ENCODE measurements around the gene OTOF. TPM values are rescaled to one million over a fixed set of nuclear protein-coding genes. Genes with fewer than 3 reads are reported as not detected.

Gene OTOF
- total and polyA plus RNA-seq, 2 of the 4 experiments (the other 2 are of a cell fraction): 0.03 TPM; not detected in 1

DNA sequence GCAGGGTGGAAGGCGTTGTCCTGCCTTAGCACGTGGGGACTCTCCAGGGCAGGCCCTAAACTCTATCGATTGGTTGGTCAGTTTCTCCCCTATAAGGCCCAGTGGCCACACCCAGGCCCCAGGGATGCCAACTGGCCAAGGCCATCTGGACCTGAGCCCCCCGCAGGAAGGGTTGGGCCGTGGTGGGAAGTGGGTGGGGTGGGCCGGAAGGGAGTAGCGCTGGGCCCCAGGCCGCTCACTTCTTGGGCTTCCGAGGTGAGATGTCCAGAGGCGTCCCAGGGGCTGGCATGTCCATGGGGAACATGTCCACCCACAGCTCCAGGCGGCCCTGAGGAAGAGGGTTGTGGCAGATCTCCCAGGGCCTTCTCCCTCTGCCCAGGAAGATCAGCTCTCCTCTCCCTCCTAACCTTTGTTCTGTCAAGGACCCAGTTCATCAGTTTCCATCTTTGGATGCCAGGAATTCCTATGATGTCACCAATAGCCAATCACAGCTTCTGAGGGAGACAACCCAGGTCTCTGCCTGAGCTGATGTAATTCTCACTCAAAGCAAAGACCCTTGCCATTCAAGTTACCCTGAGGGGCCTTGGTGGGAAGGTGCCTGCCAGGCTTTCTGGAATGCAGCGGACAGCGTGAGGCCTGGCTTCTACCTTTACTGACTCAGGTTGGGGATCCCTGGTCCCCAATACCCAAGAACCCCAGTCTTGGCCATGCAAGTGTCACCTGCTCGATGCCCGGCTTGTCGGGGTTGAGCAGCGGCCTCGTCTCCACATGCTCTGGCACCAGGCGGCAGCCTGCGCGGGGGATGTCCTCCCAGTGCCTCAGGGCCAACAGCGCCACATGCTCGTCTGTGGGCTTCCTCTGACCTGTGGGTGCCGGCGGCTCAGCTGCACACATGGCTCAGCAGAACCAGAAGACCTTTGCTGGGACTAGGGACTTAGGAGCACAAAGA, 14.4 kb downstream of the OTOF start (continued):
- TF ChIP-seq, protein P1, sequence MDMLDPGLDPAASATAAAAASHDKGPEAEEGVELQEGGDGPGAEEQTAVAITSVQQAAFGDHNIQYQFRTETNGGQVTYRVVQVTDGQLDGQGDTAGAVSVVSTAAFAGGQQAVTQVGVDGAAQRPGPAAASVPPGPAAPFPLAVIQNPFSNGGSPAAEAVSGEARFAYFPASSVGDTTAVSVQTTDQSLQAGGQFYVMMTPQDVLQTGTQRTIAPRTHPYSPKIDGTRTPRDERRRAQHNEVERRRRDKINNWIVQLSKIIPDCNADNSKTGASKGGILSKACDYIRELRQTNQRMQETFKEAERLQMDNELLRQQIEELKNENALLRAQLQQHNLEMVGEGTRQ (IDR thresholded peaks at IDR 0.05; ENCODE audit: low read depth, low read length): no peak
- TF ChIP-seq CHD1 (IDR thresholded peaks at IDR 0.05; ENCODE audit: low read depth, low read length): no peak
